ENCODE data around the gene ZNF460. TPM values are rescaled to one million over a fixed set of nuclear protein-coding genes. Genes with fewer than 3 reads are reported as not detected.

Gene ZNF460
- total and polyA plus RNA-seq, 2 donors (not counting 1 experiment from before 2014, with no cell fraction given), result 13.1 to 78.1 TPM

DNA sequence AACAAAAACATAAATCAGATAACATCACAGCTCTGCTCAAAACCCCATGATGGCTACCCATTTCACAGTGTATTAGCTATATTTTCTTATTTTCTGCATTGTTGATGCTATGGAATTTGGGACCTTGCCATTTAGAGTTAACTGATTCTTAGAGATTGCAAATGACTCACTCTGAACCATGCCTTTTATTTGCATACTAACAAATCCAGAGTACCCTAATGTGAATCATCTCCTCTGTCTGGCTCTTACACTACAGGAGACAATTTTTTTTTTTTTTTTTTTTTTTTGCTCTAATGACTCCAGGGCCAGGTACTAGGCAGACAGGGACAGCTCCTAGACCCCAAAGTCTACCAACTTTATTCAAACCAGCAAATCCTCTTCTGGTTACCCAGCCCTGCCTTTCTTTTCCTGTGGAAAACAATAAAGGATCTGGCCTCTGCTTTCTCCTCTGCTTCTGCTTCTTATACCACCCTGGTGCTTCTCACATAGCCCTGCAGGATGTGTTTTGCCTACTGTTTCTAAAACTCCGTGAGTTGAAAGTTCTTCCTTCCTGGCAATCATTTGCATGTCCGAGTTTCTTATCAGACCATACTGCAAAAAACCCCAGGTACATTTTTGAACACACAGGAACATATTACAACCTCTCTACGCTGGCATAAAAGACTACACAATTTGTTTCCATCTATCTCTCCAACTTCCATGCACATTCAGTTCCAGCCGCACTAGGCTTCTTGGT, 10.6 kb upstream of the ZNF460 start:
- H3K9me3 ChIP-seq (ENCODE audit: control insufficient read depth, insufficient read depth, low read depth, low read length), result no peaks in the 10 kb centered on the region
- H4K20me1 ChIP-seq (ENCODE audit: control insufficient read depth, extremely low read depth, insufficient read depth, low read length), result no peaks in the 10 kb centered on the region
- peak; percentile 75 to 96 for DNase-seq (ENCODE audit: low read depth in 2 of 2)
- no peaks in the 10 kb centered on the region for H3K79me2 ChIP-seq (ENCODE audit: control insufficient read depth, insufficient read depth, low read length)
- H3K27ac ChIP-seq (ENCODE audit: insufficient read depth, low read length), result no peak overlapping the region
- H2AFZ ChIP-seq (ENCODE audit: low read length), result no peak overlapping the region
- TF ChIP-seq, protein P1, sequence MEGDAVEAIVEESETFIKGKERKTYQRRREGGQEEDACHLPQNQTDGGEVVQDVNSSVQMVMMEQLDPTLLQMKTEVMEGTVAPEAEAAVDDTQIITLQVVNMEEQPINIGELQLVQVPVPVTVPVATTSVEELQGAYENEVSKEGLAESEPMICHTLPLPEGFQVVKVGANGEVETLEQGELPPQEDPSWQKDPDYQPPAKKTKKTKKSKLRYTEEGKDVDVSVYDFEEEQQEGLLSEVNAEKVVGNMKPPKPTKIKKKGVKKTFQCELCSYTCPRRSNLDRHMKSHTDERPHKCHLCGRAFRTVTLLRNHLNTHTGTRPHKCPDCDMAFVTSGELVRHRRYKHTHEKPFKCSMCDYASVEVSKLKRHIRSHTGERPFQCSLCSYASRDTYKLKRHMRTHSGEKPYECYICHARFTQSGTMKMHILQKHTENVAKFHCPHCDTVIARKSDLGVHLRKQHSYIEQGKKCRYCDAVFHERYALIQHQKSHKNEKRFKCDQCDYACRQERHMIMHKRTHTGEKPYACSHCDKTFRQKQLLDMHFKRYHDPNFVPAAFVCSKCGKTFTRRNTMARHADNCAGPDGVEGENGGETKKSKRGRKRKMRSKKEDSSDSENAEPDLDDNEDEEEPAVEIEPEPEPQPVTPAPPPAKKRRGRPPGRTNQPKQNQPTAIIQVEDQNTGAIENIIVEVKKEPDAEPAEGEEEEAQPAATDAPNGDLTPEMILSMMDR (conservative IDR thresholded peaks at IDR 0.05 in 1 of 2, IDR thresholded peaks at IDR 0.05 in 1 of 2; ENCODE audit: low read depth in 1 of 2, low read length in 2 of 2), result no peak
- TF ChIP-seq EZH2 (IDR thresholded peaks at IDR 0.05; ENCODE audit: low read length, missing control alignments), result no peak
- no peaks in the 10 kb centered on the region for H3K36me3 ChIP-seq (ENCODE audit: control insufficient read depth, insufficient read depth, low read length)
- peaks cover 5% of the 10 kb centered on the region for H3K4me1 ChIP-seq (ENCODE audit: control insufficient read depth, extremely low read depth, insufficient read depth, low read length)
- no peaks in the 10 kb centered on the region for H3K27me3 ChIP-seq (ENCODE audit: control insufficient read depth, insufficient read depth, low read length)
- H3K9ac ChIP-seq (ENCODE audit: insufficient read depth, low read length), result no peak overlapping the region
- no peak overlapping the region for H3K4me3 ChIP-seq (replicated peaks in 1 of 4; ENCODE audit: control extremely low read depth in 1 of 4, insufficient read depth in 1 of 4, low read depth in 3 of 4, low read length in 4 of 4)
- H3K4me2 ChIP-seq (ENCODE audit: extremely low read depth, insufficient read depth, low read length), result peak overlapping the region; percentile 23

DNA sequence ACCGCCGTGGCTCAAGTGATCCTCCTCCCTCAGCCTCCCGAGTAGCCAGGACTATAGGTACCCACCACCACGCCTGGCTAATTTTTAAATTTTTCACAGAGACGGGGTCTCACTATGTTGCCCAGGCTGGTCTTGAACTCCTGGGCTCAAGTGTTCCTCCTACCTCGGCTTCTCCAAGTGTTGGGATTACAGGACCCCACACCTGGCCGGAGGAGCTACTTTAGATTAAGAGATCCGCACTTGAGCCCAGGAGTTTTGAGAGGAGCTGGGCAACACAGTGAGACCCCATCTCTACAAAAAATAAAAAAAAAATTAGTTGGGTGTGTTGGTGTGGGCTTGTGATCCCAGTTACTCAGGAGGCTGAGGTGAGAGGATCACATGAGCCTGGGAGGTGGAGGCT, 9.0 kb upstream of the ZNF460 start:
- Histone ChIP-seq H3K4me3 (replicated peaks in 1 of 4; ENCODE audit: control extremely low read depth in 1 of 4, insufficient read depth in 1 of 4, low read depth in 3 of 4, low read length in 4 of 4) (no peak overlapping the region), H3K4me2 (ENCODE audit: extremely low read depth, insufficient read depth, low read length) (no peak overlapping the region), H3K9me3 (ENCODE audit: control insufficient read depth, insufficient read depth, low read depth, low read length) (no peaks in the 10 kb centered on the region), H3K27me3 (ENCODE audit: control insufficient read depth, insufficient read depth, low read length) (no peaks in the 10 kb centered on the region), H3K4me1 (ENCODE audit: control insufficient read depth, extremely low read depth, insufficient read depth, low read length) (peaks cover 5% of the 10 kb centered on the region), H3K9ac (ENCODE audit: insufficient read depth, low read length) (no peak overlapping the region), H3K27ac (ENCODE audit: insufficient read depth, low read length) (no peak overlapping the region), H2AFZ (ENCODE audit: low read length) (no peak overlapping the region), H4K20me1 (ENCODE audit: control insufficient read depth, extremely low read depth, insufficient read depth, low read length) (no peaks in the 10 kb centered on the region), H3K36me3 (ENCODE audit: control insufficient read depth, insufficient read depth, low read length) (no peaks in the 10 kb centered on the region), H3K79me2 (ENCODE audit: control insufficient read depth, insufficient read depth, low read length) (no peaks in the 10 kb centered on the region)
- TF ChIP-seq, protein P1 (conservative IDR thresholded peaks at IDR 0.05 in 1 of 2, IDR thresholded peaks at IDR 0.05 in 1 of 2; ENCODE audit: low read depth in 1 of 2, low read length in 2 of 2), result no peak
- no peak for DNase-seq (ENCODE audit: low read depth in 2 of 2)

DNA sequence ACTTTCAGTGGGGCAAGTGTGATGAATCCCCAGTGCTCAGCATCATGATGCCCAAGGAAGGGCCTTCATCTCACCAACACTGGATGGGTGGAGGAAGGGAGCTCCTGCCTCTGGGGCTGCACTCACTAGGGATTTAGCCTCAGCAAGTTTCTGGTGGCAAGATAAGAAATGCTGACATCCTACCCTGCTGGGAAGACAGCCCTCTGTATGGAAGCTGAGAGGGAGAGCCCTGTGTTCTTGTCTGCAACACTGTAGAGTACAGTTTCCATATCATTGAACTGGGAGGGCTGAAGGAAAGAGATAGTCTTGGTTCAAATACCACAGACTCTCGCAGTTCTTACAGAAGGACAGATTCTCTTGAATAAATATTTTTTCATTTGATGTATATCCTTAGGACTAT, 7.3 kb upstream of the ZNF460 start:
- Histone ChIP-seq H3K27ac (ENCODE audit: insufficient read depth, low read length) (no peak overlapping the region), H3K4me2 (ENCODE audit: extremely low read depth, insufficient read depth, low read length) (no peak overlapping the region), H3K9ac (ENCODE audit: insufficient read depth, low read length) (no peak overlapping the region), H3K36me3 (ENCODE audit: control insufficient read depth, insufficient read depth, low read length) (no peaks in the 10 kb centered on the region), H3K9me3 (ENCODE audit: control insufficient read depth, insufficient read depth, low read depth, low read length) (no peaks in the 10 kb centered on the region), H3K27me3 (ENCODE audit: control insufficient read depth, insufficient read depth, low read length) (no peaks in the 10 kb centered on the region), H3K4me3 (replicated peaks in 1 of 4; ENCODE audit: control extremely low read depth in 1 of 4, insufficient read depth in 1 of 4, low read depth in 3 of 4, low read length in 4 of 4) (no peak overlapping the region), H3K4me1 (ENCODE audit: control insufficient read depth, extremely low read depth, insufficient read depth, low read length) (peaks cover 5% of the 10 kb centered on the region), H4K20me1 (ENCODE audit: control insufficient read depth, extremely low read depth, insufficient read depth, low read length) (no peaks in the 10 kb centered on the region), H3K79me2 (ENCODE audit: control insufficient read depth, insufficient read depth, low read length) (no peaks in the 10 kb centered on the region), H2AFZ (ENCODE audit: low read length) (no peak overlapping the region)
- DNase-seq (ENCODE audit: low read depth in 2 of 2), result no peak
- TF ChIP-seq, protein P1 (conservative IDR thresholded peaks at IDR 0.05 in 1 of 2, IDR thresholded peaks at IDR 0.05 in 1 of 2; ENCODE audit: low read depth in 1 of 2, low read length in 2 of 2), result no peak
- TF ChIP-seq EZH2 (IDR thresholded peaks at IDR 0.05; ENCODE audit: low read length, missing control alignments), result no peak

Data from fibroblast of lung (primary cell).